GM12873 (cell line): ENCODE results near the gene KRT34.

Source experiments
- CTCF ChIP-seq: IDR thresholded peaks from 2 replicates; pipeline ENCODE4 v1.5.1; 2012; ENCODE audit warnings: low read depth, mild to moderate bottlenecking, moderate library complexity, low read length, control low read depth; ENCODE audit not compliant: insufficient read depth; ENCODE audit errors: missing control alignments

The KRT34 gene

GRCh38 chr17:41402161-41402560 lies 20.1 kb upstream of the KRT34 start:
- no peak for TF ChIP-seq CTCF

- TF ChIP-seq CTCF = no peak
Observed at GRCh38 chr17:41396996-41397660, 15.0 kb upstream of the KRT34 start, which contains the start of gene KRT31. Gene KRT31, minus strand, starts transcription at chr17:41397608. Its CDS starts 69 bp downstream, at chr17:41397539.

GRCh38 chr17:41396340-41396739 lies 14.2 kb upstream of the KRT34 start:
- no peak for TF ChIP-seq CTCF

GRCh38 chr17:41395611-41396010 lies 13.5 kb upstream of the KRT34 start:
- no peak for TF ChIP-seq CTCF

- TF ChIP-seq CTCF = no peak
Observed at GRCh38 chr17:41394254-41394996, 12.3 kb upstream of the KRT34 start.

GRCh38 chr17:41393826-41394225 lies 11.7 kb upstream of the KRT34 start:
- no peak for TF ChIP-seq CTCF

GRCh38 chr17:41393294-41393693 lies 11.2 kb upstream of the KRT34 start:
- TF ChIP-seq CTCF = no peak
